Erythroblast (primary cell): ENCODE data around the gene SQSTM1.

Experiments used
- GATA1 ChIP-seq: IDR thresholded peaks from 2 replicates; pipeline ENCODE4 v1.6.1; 2011; ENCODE audit warnings: low read depth, mild to moderate bottlenecking, control low read depth, low read length, moderate library complexity
- POLR2A ChIP-seq: IDR thresholded peaks from 2 replicates; pipeline ENCODE4 v1.6.1; 2011; ENCODE audit warnings: mild to moderate bottlenecking, low read length

GRCh38 chr5:179779826-179780225 lies 40.9 kb upstream of the SQSTM1 start:
- TF ChIP-seq POLR2A, result no peak
- TF ChIP-seq GATA1, result no peak
